ENCODE data around the gene CDKAL1.

- no peak for TF ChIP-seq CTCF (IDR thresholded peaks at IDR 0.05)
- TF ChIP-seq POLR2A (IDR thresholded peaks at IDR 0.05): no peak
These were observed 512.0 kb downstream of the CDKAL1 start for GRCh38 chr6:21046276-21046675.
